ENCODE measurements around the gene TMEM263. TPM values are rescaled to one million over a fixed set of nuclear protein-coding genes. Genes with fewer than 3 reads are reported as not detected.
"Not testable (repeated sequence)": the region's sequence is repeated elsewhere in the genome, so short reads cannot be mapped to it uniquely, and the experiment has no call there.

Gene TMEM263
- total RNA-seq, 1 experiment from 2014 or later = 35.0 TPM

GRCh38 chr12:106999446-106999845 lies 43.7 kb downstream of the TMEM263 start:
- in situ Hi-C loops (cut with HindIII; ENCODE audit: low pct_unique_long_range_greater_than_20kb, low sequenced_read_pairs) = no loop called here
- intact Hi-C loops (cut with micrococcal nuclease; ENCODE audit: unreplicated experiment) = no loop called here
- DNase-seq (ENCODE audit: low read depth, low spot score) = no peak
- Histone ChIP-seq H3K27me3 (ENCODE audit: control insufficient read depth, insufficient read depth, low read length) (no peaks in the 10 kb centered on the region), H3K27ac (ENCODE audit: low read length) (no peak overlapping the region), H3K9me3 (ENCODE audit: control insufficient read depth, insufficient read depth, low read depth, low read length) (no peaks in the 10 kb centered on the region), H3K4me3 (ENCODE audit: low read depth in 2 of 2, low read length in 2 of 2) (no peak overlapping the region), H3K4me1 (ENCODE audit: control insufficient read depth, insufficient read depth, low read length) (peaks cover 7% of the 10 kb centered on the region; the same call in 1 of the 2 replicates), H3K36me3 (ENCODE audit: control insufficient read depth, insufficient read depth, low read length) (peaks cover 8% of the 10 kb centered on the region)
- ATAC-seq = no peak
- no TSS peak for BruUV-seq (replicated peaks)
- TF ChIP-seq SIN3A (IDR thresholded peaks at IDR 0.05; ENCODE audit: borderline replicate concordance, insufficient read depth, low read depth, low read length) (no peak), CTCF (IDR thresholded peaks at IDR 0.05) (no peak), TCF7L2 (IDR thresholded peaks at IDR 0.05; ENCODE audit: low read depth, low read length) (no peak)
- CTCF ChIA-PET = interaction anchor here (0.8 kb wide), 1 partner anchor 1226 kb away, joined by 3 read pairs; no protein-coding TSS in a partner anchor
- POLR2A ChIA-PET = no interaction called here

- CTCF ChIA-PET; in situ Hi-C loops (cut with HindIII; ENCODE audit: low pct_unique_long_range_greater_than_20kb, low sequenced_read_pairs); H3K9me3 ChIP-seq (ENCODE audit: control insufficient read depth, insufficient read depth, low read depth, low read length); ATAC-seq; BruUV-seq (replicated peaks); H3K4me1 ChIP-seq (ENCODE audit: control insufficient read depth, insufficient read depth, low read length); H3K36me3 ChIP-seq (ENCODE audit: control insufficient read depth, insufficient read depth, low read length); H3K27ac ChIP-seq (ENCODE audit: low read length); intact Hi-C loops (cut with micrococcal nuclease; ENCODE audit: unreplicated experiment); DNase-seq (ENCODE audit: low read depth, low spot score); H3K4me3 ChIP-seq (ENCODE audit: low read depth in 2 of 2, low read length in 2 of 2); H3K27me3 ChIP-seq (ENCODE audit: control insufficient read depth, insufficient read depth, low read length); POLR2A ChIA-PET: not testable (repeated sequence)
These were observed 47.0 kb downstream of the TMEM263 start for GRCh38 chr12:107002665-107003064.

- Histone ChIP-seq H3K27me3 (ENCODE audit: control insufficient read depth, insufficient read depth, low read length) (no peaks in the 10 kb centered on the region), H3K9me3 (ENCODE audit: control insufficient read depth, insufficient read depth, low read depth, low read length) (no peaks in the 10 kb centered on the region), H3K27ac (ENCODE audit: low read length) (no peak overlapping the region), H3K36me3 (ENCODE audit: control insufficient read depth, insufficient read depth, low read length) (no peaks in the 10 kb centered on the region), H3K4me3 (ENCODE audit: low read depth in 2 of 2, low read length in 2 of 2) (no peak overlapping the region), H3K4me1 (ENCODE audit: control insufficient read depth, insufficient read depth, low read length) (no peaks in the 10 kb centered on the region)
- ChIA-PET POLR2A (no interaction called here), CTCF (no interaction called here)
- TF ChIP-seq CTCF (IDR thresholded peaks at IDR 0.05) = no peak
- no peak for TF ChIP-seq REST (IDR thresholded peaks at IDR 0.05; ENCODE audit: insufficient read depth in 1 of 2, low read depth in 2 of 2, low read length in 1 of 2)
- DNase-seq (ENCODE audit: low read depth, low spot score) (no peak), ATAC-seq (no peak)
- intact Hi-C loops (cut with micrococcal nuclease; ENCODE audit: unreplicated experiment) (no loop called here), in situ Hi-C loops (cut with HindIII; ENCODE audit: low pct_unique_long_range_greater_than_20kb, low sequenced_read_pairs) (no loop called here)
- no TSS peak for BruUV-seq (replicated peaks)
These were observed 51.7 kb downstream of the TMEM263 start for GRCh38 chr12:107007411-107007810.
